Measurements from ENCODE around the gene LCN12. TPM values are rescaled to one million over a fixed set of nuclear protein-coding genes. Genes with fewer than 3 reads are reported as not detected.

Gene LCN12
- total RNA-seq, 1 experiment from 2014 or later, result 2.5 TPM

- no peak for DNase-seq (ENCODE audit: low read depth, low spot score)
- Histone ChIP-seq H3K9me3 (ENCODE audit: control insufficient read depth, insufficient read depth, low read depth, low read length) (no peaks in the 10 kb centered on the region), H3K4me3 (ENCODE audit: low read depth in 2 of 2, low read length in 2 of 2) (no peak overlapping the region), H3K4me1 (ENCODE audit: control insufficient read depth, insufficient read depth, low read length) (peaks cover 21% of the 10 kb centered on the region), H3K27ac (ENCODE audit: low read length) (peak overlapping the region; percentile 51), H3K27me3 (ENCODE audit: control insufficient read depth, insufficient read depth, low read length) (no peaks in the 10 kb centered on the region), H3K36me3 (ENCODE audit: control insufficient read depth, insufficient read depth, low read length) (peaks cover 7% of the 10 kb centered on the region; the same call in 1 of the 2 replicates)
- no peak for TF ChIP-seq POLR2AphosphoS5 (IDR thresholded peaks at IDR 0.05; ENCODE audit: low read depth, low read length)
- no peak for TF ChIP-seq SIN3A (IDR thresholded peaks at IDR 0.05; ENCODE audit: borderline replicate concordance, insufficient read depth, low read depth, low read length)
- no peak for TF ChIP-seq TCF7L2 (IDR thresholded peaks at IDR 0.05; ENCODE audit: low read depth, low read length)
- no peak for TF ChIP-seq REST (IDR thresholded peaks at IDR 0.05; ENCODE audit: insufficient read depth in 1 of 2, low read depth in 2 of 2, low read length in 1 of 2)
- TF ChIP-seq CTCF (IDR thresholded peaks at IDR 0.05), result no peak
- ChIA-PET CTCF (no interaction called here), POLR2A (no interaction called here)
- in situ Hi-C loops (cut with HindIII; ENCODE audit: low pct_unique_long_range_greater_than_20kb, low sequenced_read_pairs) (no loop called here), intact Hi-C loops (cut with micrococcal nuclease; ENCODE audit: unreplicated experiment) (no loop called here)
- no TSS peak for BruUV-seq (replicated peaks)
- no peak for ATAC-seq
These were observed 45.8 kb upstream of the LCN12 start for GRCh38 chr9:136906266-136906665.

GRCh38 chr9:136907011-136907914, 44.8 kb upstream of the LCN12 start:
- POLR2A ChIA-PET, result no interaction called here
- no peak for ATAC-seq
- Histone ChIP-seq H3K36me3 (ENCODE audit: control insufficient read depth, insufficient read depth, low read length) (peaks cover 7% of the 10 kb centered on the region; the same call in 1 of the 2 replicates), H3K27me3 (ENCODE audit: control insufficient read depth, insufficient read depth, low read length) (no peaks in the 10 kb centered on the region), H3K27ac (ENCODE audit: low read length) (no peak overlapping the region; the same call in 1 of the 2 replicates), H3K4me3 (ENCODE audit: low read depth in 2 of 2, low read length in 2 of 2) (no peak overlapping the region), H3K9me3 (ENCODE audit: control insufficient read depth, insufficient read depth, low read depth, low read length) (no peaks in the 10 kb centered on the region), H3K4me1 (ENCODE audit: control insufficient read depth, insufficient read depth, low read length) (peaks cover 13% of the 10 kb centered on the region)
- BruUV-seq (replicated peaks), result no TSS peak
- no peak for TF ChIP-seq SIN3A (IDR thresholded peaks at IDR 0.05; ENCODE audit: borderline replicate concordance, insufficient read depth, low read depth, low read length)
- in situ Hi-C loops (cut with HindIII; ENCODE audit: low pct_unique_long_range_greater_than_20kb, low sequenced_read_pairs) (no loop called here), intact Hi-C loops (cut with micrococcal nuclease; ENCODE audit: unreplicated experiment) (no loop called here)
- CTCF ChIA-PET, result interaction anchor here (0.6 kb wide), 1 partner anchor 137 kb away, joined by 5 read pairs; no protein-coding TSS in a partner anchor
- no peak for DNase-seq (ENCODE audit: low read depth, low spot score)

All from Panc1 (cell line).